ENCODE data around the gene LYSET.
"Not testable (repeated sequence)": the region's sequence is repeated elsewhere in the genome, so short reads cannot be mapped to it uniquely, and the experiment has no call there.

LYSET gene

DNA sequence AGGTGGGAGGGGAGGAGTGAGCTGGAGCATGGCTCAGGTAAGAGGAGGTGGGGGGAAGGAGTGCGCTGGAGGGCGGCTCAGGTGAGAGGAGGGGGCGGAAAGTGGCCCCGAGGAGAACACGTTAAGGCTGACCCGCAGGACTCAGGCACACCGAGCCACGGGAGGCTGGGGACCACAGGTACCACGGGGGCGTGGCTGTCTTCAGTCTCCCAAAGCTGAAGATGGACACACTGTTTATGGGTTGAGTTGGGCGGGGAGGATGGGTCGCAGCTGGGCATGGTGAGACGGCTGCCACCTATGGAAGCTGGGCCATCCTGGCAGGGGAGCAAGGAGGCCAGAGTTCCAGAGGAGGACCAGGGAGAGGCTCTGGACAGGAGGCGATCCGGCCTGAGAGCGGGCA is 45.4 kb downstream of the LYSET start:
- no peak for DNase-seq

DNA sequence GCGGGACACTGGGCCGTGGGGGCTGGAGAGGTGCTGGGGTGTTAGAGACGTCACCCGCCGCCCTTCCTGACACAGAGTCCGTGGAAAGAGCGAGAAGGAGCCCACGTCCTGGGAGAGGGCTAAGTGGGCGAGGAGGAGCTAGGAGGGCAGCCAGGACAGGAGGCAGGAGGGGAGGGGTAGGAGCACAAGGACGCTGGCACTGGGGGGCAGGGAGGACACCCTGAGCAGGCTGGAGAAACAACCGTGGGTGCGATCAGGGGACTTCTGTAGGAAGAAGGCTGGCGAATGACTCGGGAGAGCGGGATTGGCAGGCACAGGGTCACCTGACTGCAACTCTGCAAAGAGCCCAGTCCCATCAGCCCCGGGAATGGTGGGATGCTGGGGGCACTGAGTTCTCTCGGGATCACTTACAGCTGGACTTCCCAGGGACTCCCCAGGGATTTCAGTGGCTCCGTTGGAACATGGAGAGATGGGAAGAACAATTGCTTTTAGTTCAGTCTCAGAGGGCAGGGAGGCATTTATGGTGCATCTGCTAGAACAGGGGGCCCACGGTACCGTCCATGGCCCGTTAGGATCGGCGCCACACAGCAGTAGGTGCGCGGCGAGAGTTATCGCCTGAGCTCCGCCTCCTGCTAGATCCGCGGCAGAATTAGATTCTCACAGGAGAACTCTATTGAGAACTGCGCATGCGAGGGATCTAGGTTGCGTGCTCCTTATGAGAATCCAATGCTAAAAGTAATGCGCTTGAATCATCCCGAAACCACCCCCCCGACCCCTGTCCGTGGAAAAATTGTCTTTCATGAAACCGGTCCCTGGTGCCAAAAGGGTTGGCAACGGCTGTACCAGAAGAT is 46.2 kb downstream of the LYSET start:
- peak; percentile 59 for DNase-seq

DNA sequence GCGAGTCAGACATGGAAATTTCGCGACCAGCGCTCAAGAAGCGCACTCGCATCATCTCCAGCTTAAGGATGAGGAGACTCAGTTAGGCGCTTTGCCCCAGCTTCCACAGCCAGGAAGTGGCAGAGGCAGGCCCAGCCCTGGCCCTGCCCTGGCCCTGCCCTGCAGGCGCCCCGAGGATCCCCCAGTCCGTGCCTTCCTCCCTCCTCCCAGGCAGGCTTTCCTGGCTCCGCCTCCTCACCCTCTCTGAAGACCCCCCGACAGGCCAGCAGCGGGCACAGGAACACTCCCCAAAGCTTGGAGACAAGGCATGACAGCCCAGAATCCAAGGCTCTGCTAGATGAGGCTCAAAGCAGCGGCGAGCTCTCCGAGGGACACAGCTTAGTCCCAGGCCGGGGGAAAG is 47.0 kb downstream of the LYSET start:
- DNase-seq = no peak

DNA sequence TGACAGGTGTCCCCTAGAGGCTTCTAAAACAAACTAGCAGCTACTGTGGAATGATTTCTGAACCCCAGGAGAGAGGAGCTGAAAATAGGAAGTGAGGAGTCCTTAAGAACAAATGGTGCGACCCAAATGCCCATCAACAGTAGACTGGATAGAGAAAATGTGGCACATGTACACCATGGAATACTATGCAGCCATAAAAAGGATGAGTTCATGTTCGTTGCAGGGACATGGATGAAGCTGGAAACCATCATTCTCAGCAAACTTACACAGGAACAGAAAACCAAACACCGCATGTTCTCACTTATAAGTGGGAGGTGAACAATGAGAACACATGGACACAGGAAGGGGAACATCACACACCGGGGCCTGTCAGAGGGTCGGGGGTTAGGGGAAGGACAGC is 48.0 kb downstream of the LYSET start:
- DNase-seq = not testable (repeated sequence)

DNA sequence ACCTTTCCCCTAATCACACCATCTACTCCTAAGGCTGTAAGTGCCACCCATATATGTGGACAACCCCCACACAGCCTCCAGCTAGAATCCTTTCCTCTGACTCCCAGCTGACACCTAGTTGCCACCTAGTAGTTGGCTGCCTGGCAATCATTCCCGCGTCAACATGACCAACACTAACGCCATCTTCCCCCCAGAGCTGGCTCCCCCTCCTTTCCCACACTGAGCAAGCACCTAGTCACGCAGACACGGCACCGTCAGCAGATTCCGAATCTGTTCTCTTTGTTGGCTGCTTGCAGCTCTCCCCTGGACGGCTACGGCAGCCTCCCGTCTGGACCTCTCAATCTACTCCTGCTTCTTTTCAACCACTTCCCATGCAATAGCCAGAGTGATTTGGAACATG is 49.7 kb downstream of the LYSET start:
- peak; percentile 87 for DNase-seq

All from EL (cell line).